Esophagus muscularis mucosa (tissue), 4 donors: ENCODE data around the gene USP12.
A peak's percentile ranks its signal among the peaks of the same experiment; 100 is the strongest.

ENCODE experiments used
- EP300 ChIP-seq: sonication (generic); formaldehyde crosslinking; IDR thresholded peaks from one replicate; pipeline ENCODE4 v1.6.1; 2017; ENCODE audit warnings: antibody characterized with exemption
- POLR2AphosphoS5 ChIP-seq, 2 donors: sonication (generic); formaldehyde crosslinking; IDR thresholded peaks; one replicate each; pipeline ENCODE4 v1.6.1; 2017; ENCODE audit warnings: antibody characterized with exemption in 2 of 2
- TF ChIP-seq, protein P1 (sequence below), 3 experiments: fragments of 200-600 bp in 2 of 3; fragments of 450-650 bp in 1 of 3; sonication (generic) in 2 of 3; IDR thresholded peaks; one replicate each; pipeline ENCODE4 v1.5.1; 2017 to 2019; ENCODE audit warnings: antibody characterized with exemption in 3 of 3, mild to moderate bottlenecking in 2 of 3, moderate library complexity in 1 of 3

DNA sequence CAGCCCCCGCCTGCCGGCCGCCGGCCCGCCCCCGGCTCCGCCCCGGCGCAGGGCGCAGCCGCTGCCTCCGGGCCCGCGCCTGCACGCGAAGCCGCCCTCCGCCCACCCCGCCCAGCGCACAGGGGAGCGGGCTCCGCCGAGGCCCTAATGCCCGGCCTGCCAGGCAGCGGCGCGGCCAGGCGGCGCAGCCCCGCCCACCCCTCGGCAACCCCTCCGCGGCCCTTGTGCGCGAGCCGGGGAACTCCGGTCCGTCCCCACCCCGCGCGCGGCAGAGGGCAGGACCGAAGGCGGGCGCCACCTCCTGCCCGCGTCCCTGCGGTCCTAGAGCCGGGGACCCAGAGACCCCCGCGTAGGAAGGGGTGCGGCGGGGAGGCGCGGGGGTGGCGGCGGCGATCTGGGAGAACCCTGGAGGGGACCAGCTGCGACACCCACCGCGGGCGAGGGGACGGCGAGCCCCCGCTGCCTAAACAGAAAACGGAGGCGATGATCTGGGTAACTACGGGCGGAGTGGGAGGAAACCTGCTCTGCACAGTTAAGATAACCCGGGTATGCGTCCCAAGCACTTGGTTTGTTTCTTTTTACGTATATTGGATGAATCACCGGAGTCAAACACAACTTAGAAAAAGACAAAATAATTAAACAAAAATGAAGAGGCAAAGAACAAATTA, 350 bp upstream of the USP12 start:
- TF ChIP-seq, protein P1, sequence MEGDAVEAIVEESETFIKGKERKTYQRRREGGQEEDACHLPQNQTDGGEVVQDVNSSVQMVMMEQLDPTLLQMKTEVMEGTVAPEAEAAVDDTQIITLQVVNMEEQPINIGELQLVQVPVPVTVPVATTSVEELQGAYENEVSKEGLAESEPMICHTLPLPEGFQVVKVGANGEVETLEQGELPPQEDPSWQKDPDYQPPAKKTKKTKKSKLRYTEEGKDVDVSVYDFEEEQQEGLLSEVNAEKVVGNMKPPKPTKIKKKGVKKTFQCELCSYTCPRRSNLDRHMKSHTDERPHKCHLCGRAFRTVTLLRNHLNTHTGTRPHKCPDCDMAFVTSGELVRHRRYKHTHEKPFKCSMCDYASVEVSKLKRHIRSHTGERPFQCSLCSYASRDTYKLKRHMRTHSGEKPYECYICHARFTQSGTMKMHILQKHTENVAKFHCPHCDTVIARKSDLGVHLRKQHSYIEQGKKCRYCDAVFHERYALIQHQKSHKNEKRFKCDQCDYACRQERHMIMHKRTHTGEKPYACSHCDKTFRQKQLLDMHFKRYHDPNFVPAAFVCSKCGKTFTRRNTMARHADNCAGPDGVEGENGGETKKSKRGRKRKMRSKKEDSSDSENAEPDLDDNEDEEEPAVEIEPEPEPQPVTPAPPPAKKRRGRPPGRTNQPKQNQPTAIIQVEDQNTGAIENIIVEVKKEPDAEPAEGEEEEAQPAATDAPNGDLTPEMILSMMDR (IDR thresholded peaks at IDR 0.05) = peak in 2 of 3 experiments; percentile 46 to 51
- peak; percentile 65 to 66 for TF ChIP-seq POLR2AphosphoS5 (IDR thresholded peaks at IDR 0.05)
- no peak for TF ChIP-seq EP300
